Fibroblast of skin of left quadriceps (primary cell): ENCODE results near the gene TCIRG1.

Experiments used
- DNase-seq, 2 experiments: peaks; one replicate each; pipeline ENCODE4 v3.0.0-alpha.2; 2013; ENCODE audit warnings: low read depth in 2 of 2

TCIRG1 gene

DNA sequence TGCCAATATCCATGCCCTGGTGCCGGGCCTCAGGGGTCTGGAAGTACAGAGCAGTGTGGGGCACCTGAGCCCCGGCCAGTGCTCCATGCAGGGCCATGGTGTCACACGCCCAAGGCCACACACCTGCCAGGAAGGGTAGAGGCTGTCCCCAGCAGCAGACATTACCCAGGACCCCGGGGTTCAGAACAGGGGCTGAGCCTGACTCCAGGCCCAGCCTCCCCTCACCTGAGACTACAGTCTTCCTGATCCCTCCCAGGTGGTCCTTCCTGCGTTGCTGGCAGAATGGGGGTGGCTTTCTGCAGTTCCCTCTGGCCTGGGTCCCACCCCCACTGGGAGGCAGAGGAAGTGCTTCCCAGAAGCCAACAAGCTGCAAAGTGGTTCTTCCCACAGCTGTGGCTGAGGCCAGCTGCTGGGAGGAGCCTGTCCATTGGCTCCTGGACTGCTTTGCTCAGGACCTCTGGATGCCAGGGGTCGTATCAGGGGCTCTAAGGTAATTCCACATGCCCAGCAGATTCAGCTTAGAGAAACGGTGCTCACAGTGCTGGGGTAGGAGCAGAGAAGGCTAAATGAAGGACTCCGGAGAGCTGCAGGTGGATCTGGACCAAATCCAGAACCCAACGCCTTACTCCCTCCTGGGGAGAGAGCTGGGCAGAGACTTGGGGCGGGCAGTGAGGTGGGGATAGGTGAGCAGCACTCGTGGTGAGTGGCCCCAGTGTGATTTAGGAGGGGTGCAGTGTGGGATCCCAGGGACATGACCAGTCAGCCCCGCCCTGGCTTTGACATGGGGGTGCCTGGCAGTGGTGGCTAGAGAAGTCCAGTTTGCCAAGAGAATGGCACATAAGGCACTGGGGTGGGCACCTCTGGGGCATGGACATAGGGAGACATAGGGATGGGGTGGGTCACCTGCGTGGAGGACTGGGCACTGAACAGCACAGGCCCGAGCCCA lies 12.6 kb downstream of the TCIRG1 start:
- DNase-seq, result no peak

DNA sequence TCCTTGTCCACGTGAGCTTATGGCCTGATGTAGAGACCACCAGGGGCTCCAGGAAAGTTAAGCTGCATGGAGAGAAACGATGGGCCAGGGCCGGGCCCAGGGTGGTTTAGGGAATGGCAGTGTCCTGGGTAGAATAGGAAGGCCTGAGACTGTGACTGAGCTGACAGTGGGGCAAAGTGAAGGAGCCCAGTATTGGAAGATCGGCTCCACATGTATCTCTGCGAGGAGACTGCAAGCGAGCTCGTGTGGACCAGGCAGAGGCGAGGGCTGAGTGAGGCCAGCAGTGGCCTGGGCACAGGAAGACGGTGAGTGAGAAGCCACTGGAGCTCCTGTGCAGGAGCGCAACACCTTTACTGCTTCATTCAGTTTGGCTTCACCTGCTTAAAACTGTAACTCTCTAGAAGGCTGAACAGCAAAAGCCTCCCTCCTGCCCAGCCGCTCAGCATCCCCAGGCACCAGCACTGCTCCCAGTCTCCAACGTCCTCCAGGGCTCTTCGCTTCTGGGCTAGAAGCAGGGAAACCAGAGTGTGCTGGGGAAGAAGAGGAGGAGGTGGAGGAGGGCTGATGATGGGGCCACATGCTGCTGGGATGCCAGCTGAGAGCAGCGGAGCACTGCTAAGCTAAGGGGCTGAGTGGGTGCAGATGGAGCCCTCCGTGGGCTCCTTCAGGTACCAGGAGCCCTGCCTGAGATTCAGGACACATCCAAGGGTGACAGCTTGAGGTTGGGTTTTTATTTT lies 13.5 kb downstream of the TCIRG1 start:
- no peak for DNase-seq

DNA sequence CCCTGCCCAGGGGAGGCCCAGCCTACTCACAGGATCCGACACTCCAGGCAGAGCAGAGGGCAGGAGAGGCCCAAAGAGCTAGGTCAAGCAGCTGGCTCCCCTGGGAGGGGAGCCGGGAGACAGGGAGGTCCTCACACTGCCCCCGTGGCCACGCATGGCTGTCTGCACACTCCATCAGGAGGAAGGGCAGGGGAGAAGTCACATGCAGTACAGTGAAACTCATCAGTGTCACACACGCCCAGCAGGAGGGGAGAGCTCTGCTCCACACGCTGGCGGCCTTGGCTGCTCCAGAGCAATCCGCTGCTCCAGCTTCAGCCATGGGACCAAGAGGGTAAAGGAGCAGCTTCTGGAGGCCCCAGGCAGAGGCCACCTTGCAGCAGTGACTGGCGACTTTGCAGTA lies 14.3 kb downstream of the TCIRG1 start:
- DNase-seq, result no peak

DNA sequence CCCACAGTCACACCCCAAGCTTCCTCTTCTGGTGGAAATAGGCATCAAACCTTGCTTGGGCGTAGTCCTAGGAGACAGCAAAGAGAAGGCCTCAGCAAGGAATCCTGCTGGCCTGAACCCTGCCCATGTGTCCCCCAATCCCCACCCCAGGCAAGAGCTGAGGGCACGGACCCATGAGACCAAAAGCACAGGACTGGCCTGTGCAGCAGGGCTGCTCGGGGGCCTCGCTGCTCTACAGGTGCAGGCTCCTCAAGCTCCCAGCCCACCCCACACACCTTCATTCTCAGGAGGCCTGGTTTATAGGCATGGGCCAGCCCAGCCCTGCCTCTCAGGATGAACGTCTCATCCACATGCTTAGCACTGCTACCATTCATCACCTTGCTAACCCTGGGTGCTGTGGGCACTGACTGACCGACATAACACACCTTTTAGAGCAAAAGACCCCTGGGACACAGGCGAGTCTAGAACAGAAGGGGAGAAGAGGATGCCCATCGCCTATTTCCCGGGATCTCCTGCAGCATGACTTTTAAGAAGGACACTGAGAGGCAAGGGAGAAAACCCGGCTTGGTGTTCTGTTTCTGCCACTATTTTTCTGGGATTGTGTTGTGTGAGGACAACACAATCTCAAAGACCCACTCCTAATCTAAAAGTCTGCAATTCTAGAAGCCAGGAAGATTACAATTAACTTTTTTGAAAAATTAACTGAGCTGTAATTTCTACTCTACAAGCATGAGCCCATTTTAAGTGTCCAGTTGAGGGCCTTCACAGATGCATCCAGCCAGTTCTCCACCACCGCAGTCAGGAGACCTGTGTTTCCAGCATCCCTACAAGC lies 15.4 kb downstream of the TCIRG1 start:
- no peak for DNase-seq

GRCh38 chr11:68056317-68057285 lies 17.8 kb downstream of the TCIRG1 start:
- DNase-seq, result no peak

DNA sequence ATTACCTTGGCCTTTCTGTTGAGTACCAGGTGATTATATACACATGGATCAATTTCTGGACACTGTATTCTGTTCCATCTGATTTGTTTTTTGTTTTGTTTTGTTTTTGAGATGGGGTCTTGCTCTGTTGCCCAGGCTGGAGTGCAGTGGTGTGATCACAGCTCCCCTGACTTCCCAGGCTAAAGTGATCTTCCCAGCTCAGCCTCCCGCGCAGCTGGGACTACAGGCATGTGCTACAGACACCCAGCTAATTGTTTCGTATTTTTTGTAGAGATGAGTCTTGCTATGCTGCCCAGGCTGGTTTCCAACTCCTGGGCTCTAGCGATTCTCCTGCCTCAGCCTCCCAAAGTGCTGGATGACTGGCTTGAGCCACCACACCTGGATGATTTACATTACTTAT lies 19.0 kb downstream of the TCIRG1 start:
- DNase-seq, result no peak

DNA sequence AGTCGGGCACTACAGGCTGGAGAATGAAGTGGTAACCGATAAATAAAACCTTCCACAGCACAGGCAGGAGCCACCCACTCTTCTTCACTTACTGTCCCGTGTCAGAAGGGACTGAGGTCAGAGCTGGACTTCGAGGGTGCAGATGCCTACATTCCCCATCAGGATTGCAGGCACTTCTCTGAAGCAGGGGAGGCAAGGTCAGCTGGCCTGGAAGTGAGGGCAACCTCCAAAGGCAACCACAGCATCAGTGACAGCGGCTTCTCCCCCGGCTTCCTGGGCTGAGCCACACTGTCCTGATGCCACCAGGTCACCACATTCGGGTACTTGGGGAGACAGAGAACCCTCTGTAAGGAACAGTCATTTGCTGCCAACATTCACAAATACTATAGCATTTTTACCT lies 22.7 kb downstream of the TCIRG1 start:
- no peak for DNase-seq

GRCh38 chr11:68064926-68065325 lies 26.1 kb downstream of the TCIRG1 start:
- DNase-seq, result no peak

DNA sequence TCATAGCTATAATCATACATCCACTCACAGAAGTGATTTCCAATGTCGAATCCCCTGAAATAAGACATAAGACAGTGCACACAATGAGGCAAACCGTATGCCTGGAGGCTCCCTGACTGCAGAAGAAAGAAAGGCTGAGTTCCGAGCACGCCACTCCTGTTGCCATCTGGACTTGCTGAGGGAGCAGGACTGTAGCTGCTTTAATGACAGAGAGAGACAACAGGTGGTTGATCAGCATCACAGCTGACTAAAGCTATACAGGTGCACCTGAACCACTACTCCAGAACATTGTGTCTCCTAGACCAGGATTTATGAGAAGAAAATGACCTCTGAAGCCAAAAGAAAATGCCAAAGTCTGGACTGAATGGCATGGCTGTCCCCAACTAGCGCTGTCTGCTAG lies 27.0 kb downstream of the TCIRG1 start:
- no peak for DNase-seq

- DNase-seq, result no peak
Measured at GRCh38 chr11:68066742-68067141, 27.9 kb downstream of the TCIRG1 start.

- no peak for DNase-seq
Measured at GRCh38 chr11:68067991-68068390, 29.2 kb downstream of the TCIRG1 start.

- no peak for DNase-seq
Measured at GRCh38 chr11:68071281-68072048, 32.6 kb downstream of the TCIRG1 start.

- no peak for DNase-seq
Measured at GRCh38 chr11:68074584-68075352, 35.9 kb downstream of the TCIRG1 start.

DNA sequence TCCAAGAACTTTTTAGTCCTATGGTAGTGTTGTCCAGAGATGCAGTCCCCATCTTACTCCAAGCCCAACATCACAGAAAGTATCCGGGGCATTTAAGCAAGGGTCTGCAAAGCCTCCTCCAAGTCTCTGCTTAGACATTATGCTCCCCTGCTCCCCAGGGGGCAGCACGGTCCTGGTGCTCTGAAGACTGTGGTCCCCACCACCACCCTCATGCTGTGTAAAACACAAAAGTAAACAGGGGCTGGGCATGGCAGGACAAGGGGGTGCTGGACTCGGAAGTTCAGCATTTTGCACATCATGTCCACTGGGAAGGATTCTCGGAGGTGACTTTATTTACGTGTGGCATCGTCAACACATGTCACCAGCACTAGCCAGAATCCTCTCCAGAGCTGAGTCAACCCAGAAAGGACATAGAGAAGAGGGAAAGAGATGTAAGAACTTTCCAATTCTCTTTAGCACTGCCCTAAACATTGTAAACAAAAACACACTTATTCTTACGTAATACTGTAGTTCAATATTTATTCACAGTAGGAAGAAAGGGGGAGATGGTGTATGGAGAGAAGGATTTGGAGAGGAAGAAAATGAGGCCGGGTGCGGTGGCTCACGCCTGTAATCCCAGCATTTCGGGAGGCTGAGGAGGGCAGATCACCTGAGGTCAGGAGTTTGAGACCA lies 37.7 kb downstream of the TCIRG1 start:
- no peak for DNase-seq

GRCh38 chr11:68077617-68078582 lies 39.1 kb downstream of the TCIRG1 start:
- no peak for DNase-seq

GRCh38 chr11:68080860-68081259 lies 42.0 kb downstream of the TCIRG1 start:
- DNase-seq, result no peak

DNA sequence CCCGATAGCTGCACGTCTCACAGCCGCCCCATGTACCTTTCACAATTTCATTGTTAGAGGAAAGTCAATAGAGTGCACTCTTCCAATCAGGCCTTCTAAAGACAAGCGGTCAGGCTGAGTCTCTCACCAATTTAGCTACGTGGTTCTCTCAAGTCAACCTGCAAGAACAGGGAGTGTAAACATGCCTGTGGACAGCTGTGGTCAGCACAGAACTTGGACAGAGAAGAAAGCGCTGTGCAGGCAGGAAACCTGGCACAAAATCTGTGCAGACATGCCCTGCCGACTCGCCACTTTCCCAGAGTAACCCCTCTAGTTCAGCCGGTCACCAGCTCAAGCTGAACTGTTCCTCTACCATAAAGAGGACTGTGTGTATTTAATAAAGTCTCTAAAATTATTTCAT lies 42.9 kb downstream of the TCIRG1 start:
- no peak for DNase-seq

- DNase-seq, result no peak
Measured at GRCh38 chr11:68082481-68082880, 43.7 kb downstream of the TCIRG1 start.
